Right ventricle myocardium inferior (tissue), 1 donor: ENCODE measurements around the gene DOP1A. TPM values are rescaled to one million over a fixed set of nuclear protein-coding genes. Genes with fewer than 3 reads are reported as not detected.
A peak's percentile ranks its signal among the peaks of the same experiment; 100 is the strongest.

Source experiments
- ATAC-seq: fragments of 200-7000 bp; cut with Tn5 transposase; one replicate; pipeline ENCODE4 v1.9.1; 2020; ENCODE audit warnings: mild to moderate bottlenecking, moderate library complexity
- DNase-seq: peaks from one replicate; pipeline ENCODE4 v3.0.0; 2021; ENCODE audit errors: missing footprints
- intact Hi-C: fragments of 100-400 bp; cut with DNase I; formaldehyde crosslinking; loops from one replicate; pipeline ENCODE4 v1.11.0; 2022
- total RNA-seq: library from RNA; stranded (reverse); fragmentation: NEBNext Ultra II Directional; extraction: Animal tissue kit (Norgen Biotek cat#: 25700); gene quantifications from one replicate; pipeline ENCODE4 v1.2.1, GENCODE V29; 2021
- donor health status: DM: no; HTN: yes; CAD: no; lungs with severe emphysema.

The DOP1A gene
- total RNA-seq, 1 donor from 2014 or later = 13.4 TPM

GRCh38 chr6:83127976-83128375 is 60.5 kb downstream of the DOP1A start:
- ATAC-seq = no peak
- intact Hi-C loops = no loop called here
- DNase-seq = no peak

- ATAC-seq (no peak), DNase-seq (no peak)
- intact Hi-C loops = no loop called here
These were observed 64.7 kb downstream of the DOP1A start for GRCh38 chr6:83132121-83132520.

- intact Hi-C loops = no loop called here
- DNase-seq = no peak
- no peak for ATAC-seq
These were observed 70.7 kb downstream of the DOP1A start for GRCh38 chr6:83138118-83138722.

GRCh38 chr6:83138758-83139157 is 71.3 kb downstream of the DOP1A start:
- DNase-seq = no peak
- intact Hi-C loops = no loop called here
- no peak for ATAC-seq

- ATAC-seq = no peak
- intact Hi-C loops = no loop called here
- no peak for DNase-seq
These were observed 83.6 kb downstream of the DOP1A start for GRCh38 chr6:83151114-83151513.

GRCh38 chr6:83152913-83153312 is 85.4 kb downstream of the DOP1A start:
- no peak for DNase-seq
- intact Hi-C loops = no loop called here
- ATAC-seq = no peak

GRCh38 chr6:83153883-83154521 is 86.5 kb downstream of the DOP1A start:
- ATAC-seq (no peak), DNase-seq (no peak)

GRCh38 chr6:83155794-83156193 is 88.3 kb downstream of the DOP1A start:
- no peak for DNase-seq
- peak; percentile 60 for ATAC-seq
- intact Hi-C loops = no loop called here

More at GRCh38 chr6:83153883-83154521, 86.5 kb downstream of the DOP1A start:
- intact Hi-C loops = no loop called here

GRCh38 chr6:83160167-83160566 is 92.7 kb downstream of the DOP1A start:
- DNase-seq (no peak), ATAC-seq (peak; percentile 8)
- intact Hi-C loops = loop anchor here (5.0 kb wide), 1 partner anchor 43 kb away; no protein-coding TSS in a partner anchor

- DNase-seq (no peak), ATAC-seq (no peak)
- intact Hi-C loops = no loop called here
These were observed 100.3 kb downstream of the DOP1A start for GRCh38 chr6:83167726-83168278.

GRCh38 chr6:83168556-83168955 is 101.1 kb downstream of the DOP1A start:
- no peak for DNase-seq
- intact Hi-C loops = no loop called here
- ATAC-seq = no peak

- intact Hi-C loops = no loop called here
These were observed 101.6 kb downstream of the DOP1A start for GRCh38 chr6:83169106-83169505.

GRCh38 chr6:83169511-83169910 is 102.0 kb downstream of the DOP1A start:
- intact Hi-C loops = no loop called here
- ATAC-seq = no peak
- no peak for DNase-seq

More at GRCh38 chr6:83169106-83169505, 101.6 kb downstream of the DOP1A start:
- no peak for ATAC-seq
- no peak for DNase-seq

GRCh38 chr6:83176246-83176645 is 108.8 kb downstream of the DOP1A start:
- ATAC-seq = no peak
- intact Hi-C loops = no loop called here
- no peak for DNase-seq

- intact Hi-C loops = no loop called here
- DNase-seq = no peak
- no peak for ATAC-seq
These were observed 113.0 kb downstream of the DOP1A start for GRCh38 chr6:83180426-83180950.

- intact Hi-C loops = no loop called here
- ATAC-seq (no peak), DNase-seq (no peak)
These were observed 114.6 kb downstream of the DOP1A start for GRCh38 chr6:83182114-83182513.

- DNase-seq = no peak
- peak; percentile 78 for ATAC-seq
- intact Hi-C loops = no loop called here
These were observed 115.8 kb downstream of the DOP1A start for GRCh38 chr6:83183082-83183828.

GRCh38 chr6:83185096-83185495 is 117.6 kb downstream of the DOP1A start:
- ATAC-seq (no peak), DNase-seq (no peak)
- intact Hi-C loops = no loop called here

- intact Hi-C loops = no loop called here
These were observed 121.0 kb downstream of the DOP1A start for GRCh38 chr6:83188501-83188900.

More at GRCh38 chr6:83188501-83188900, 121.0 kb downstream of the DOP1A start:
- no peak for DNase-seq
- no peak for ATAC-seq
